Stimulated activated CD8-positive, alpha-beta memory T cell treated with anti-CD3 and anti-CD28 coated beads, Interleukin-7, amount 100 ng/mL, for 48 hours (primary cell): Measurements from ENCODE around the gene ATOSB.

Source experiments
- DNase-seq, 2 donors: peaks; one replicate each; pipeline ENCODE4 v3.0.0-alpha.2; 2020; ENCODE audit warnings: low read depth in 1 of 2; ENCODE audit errors: extremely low read depth in 1 of 2

The ATOSB gene

GRCh38 chr9:35096035-35096849 lies 19.4 kb downstream of the ATOSB start, which contains the start of gene PIGO:
PIGO (minus strand) TSS chr9:35096591; CDS start chr9:35095565, 1,026 bp downstream.
- DNase-seq, result peak; percentile 76 to 84

GRCh38 chr9:35091536-35091935 lies 24.1 kb downstream of the ATOSB start:
- no peak for DNase-seq

- DNase-seq, result no peak
Measured at GRCh38 chr9:35089434-35089833, 26.2 kb downstream of the ATOSB start.

GRCh38 chr9:35085078-35085477 lies 30.6 kb downstream of the ATOSB start:
- DNase-seq, result no peak

- DNase-seq, result peak; percentile 79 to 82
Measured at GRCh38 chr9:35079426-35080341, 36.0 kb downstream of the ATOSB start, which contains the start of gene FANCG. FANCG (minus strand) TSS chr9:35079942; CDS start chr9:35079524, 418 bp downstream.

GRCh38 chr9:35079041-35079425 lies 36.6 kb downstream of the ATOSB start:
- DNase-seq, result no peak

- DNase-seq, result no peak
Measured at GRCh38 chr9:35078066-35078465, 37.6 kb downstream of the ATOSB start.

GRCh38 chr9:35076848-35077247 lies 38.8 kb downstream of the ATOSB start:
- DNase-seq, result no peak

- no peak for DNase-seq
Measured at GRCh38 chr9:35075358-35075757, 40.3 kb downstream of the ATOSB start.

- DNase-seq, result no peak
Measured at GRCh38 chr9:35074791-35075190, 40.9 kb downstream of the ATOSB start.

- no peak for DNase-seq
Measured at GRCh38 chr9:35074141-35074540, 41.5 kb downstream of the ATOSB start.

- no peak for DNase-seq
Measured at GRCh38 chr9:35073279-35073612, 42.4 kb downstream of the ATOSB start.

- peak; percentile 92 to 97 for DNase-seq
Measured at GRCh38 chr9:35072461-35073278, 43.0 kb downstream of the ATOSB start, which contains the start of gene VCP. VCP (minus strand) TSS chr9:35072625; CDS start chr9:35072353, 272 bp downstream.

GRCh38 chr9:35071814-35072460 lies 43.7 kb downstream of the ATOSB start:
- peak; percentile 64 to 68 for DNase-seq

- no peak for DNase-seq
Measured at GRCh38 chr9:35070823-35071813, 44.5 kb downstream of the ATOSB start.

- no peak for DNase-seq
Measured at GRCh38 chr9:35069020-35069419, 46.6 kb downstream of the ATOSB start.

GRCh38 chr9:35067056-35067455 lies 48.6 kb downstream of the ATOSB start:
- no peak for DNase-seq

- DNase-seq, result no peak
Measured at GRCh38 chr9:35060548-35061207, 55.0 kb downstream of the ATOSB start.
